ENCODE data around the gene ZNF729. TPM values are rescaled to one million over a fixed set of nuclear protein-coding genes. Genes with fewer than 3 reads are reported as not detected.

ZNF729 gene
- total and polyA plus RNA-seq, 12 donors, result under 0.01 TPM; not detected in 11

DNA sequence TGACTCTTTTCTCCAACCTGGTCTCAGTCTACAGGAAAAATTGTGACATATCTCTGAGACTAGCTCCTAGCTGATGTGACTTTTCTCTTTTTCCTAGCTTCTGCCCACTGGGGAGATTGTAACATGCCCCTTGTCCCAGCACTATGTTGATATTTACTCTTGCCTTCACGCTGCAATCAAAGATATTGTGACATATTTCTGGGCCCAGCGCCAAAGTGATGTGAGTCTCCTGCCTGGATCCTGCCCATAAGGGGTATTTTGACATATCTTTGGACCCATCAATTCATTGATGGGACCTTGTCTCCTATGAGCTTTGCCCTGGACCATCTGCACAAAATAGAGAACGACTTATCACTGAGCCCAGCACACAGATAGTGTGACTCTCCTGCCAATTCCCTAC lies 41.1 kb downstream of the ZNF729 start:
- no peaks in the 10 kb centered on the region for H3K9me3 ChIP-seq (replicated peaks in 1 of 3)
- TF ChIP-seq, protein P1, sequence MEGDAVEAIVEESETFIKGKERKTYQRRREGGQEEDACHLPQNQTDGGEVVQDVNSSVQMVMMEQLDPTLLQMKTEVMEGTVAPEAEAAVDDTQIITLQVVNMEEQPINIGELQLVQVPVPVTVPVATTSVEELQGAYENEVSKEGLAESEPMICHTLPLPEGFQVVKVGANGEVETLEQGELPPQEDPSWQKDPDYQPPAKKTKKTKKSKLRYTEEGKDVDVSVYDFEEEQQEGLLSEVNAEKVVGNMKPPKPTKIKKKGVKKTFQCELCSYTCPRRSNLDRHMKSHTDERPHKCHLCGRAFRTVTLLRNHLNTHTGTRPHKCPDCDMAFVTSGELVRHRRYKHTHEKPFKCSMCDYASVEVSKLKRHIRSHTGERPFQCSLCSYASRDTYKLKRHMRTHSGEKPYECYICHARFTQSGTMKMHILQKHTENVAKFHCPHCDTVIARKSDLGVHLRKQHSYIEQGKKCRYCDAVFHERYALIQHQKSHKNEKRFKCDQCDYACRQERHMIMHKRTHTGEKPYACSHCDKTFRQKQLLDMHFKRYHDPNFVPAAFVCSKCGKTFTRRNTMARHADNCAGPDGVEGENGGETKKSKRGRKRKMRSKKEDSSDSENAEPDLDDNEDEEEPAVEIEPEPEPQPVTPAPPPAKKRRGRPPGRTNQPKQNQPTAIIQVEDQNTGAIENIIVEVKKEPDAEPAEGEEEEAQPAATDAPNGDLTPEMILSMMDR (IDR thresholded peaks at IDR 0.05), result no peak
- no peak for TF ChIP-seq POLR2A (IDR thresholded peaks at IDR 0.05)
- H3K27me3 ChIP-seq, result no peaks in the 10 kb centered on the region
- intact Hi-C loops (cut with DNase I), result no loop called here
- no peaks in the 10 kb centered on the region for H3K4me1 ChIP-seq (replicated peaks in 1 of 2)
- H3K4me3 ChIP-seq, result no peak overlapping the region
- no peak for DNase-seq
- no peaks in the 10 kb centered on the region for H3K36me3 ChIP-seq (replicated peaks in 1 of 2)
- H3K27ac ChIP-seq, result no peak overlapping the region
- 75 to 87% (median 83%) methylated on average over 3 of the region's 3 CpGs for WGBS, 4 donors

DNA sequence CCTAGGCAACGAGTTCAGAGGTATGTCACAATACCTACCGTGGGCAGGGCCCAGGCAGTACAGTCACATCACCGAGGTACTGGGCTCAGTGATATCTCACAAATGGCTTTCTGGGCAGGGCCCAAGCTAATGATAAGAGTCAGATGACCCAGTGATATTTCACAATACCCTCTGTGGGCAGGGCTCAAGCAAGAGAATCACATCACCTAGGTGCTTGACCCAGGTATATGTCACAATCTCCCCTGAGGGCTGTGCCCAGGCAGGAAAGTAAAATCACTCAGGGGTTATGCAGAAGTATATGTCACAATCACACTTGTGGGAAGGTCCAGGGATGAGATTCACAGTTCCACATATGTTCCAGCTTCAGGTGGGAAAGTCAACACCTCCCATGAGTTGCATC lies 45.3 kb downstream of the ZNF729 start:
- 74 to 90% (median 81%) methylated on average over 3 of the region's 3 CpGs for WGBS, 4 donors
- no peaks in the 10 kb centered on the region for H3K36me3 ChIP-seq (replicated peaks in 1 of 2)
- no peak overlapping the region for H3K4me3 ChIP-seq
- no peak overlapping the region for H3K27ac ChIP-seq
- intact Hi-C loops (cut with DNase I), result no loop called here
- no peaks in the 10 kb centered on the region for H3K4me1 ChIP-seq (replicated peaks in 1 of 2)
- H3K9me3 ChIP-seq (replicated peaks in 1 of 3), result no peaks in the 10 kb centered on the region
- no peak for TF ChIP-seq POLR2A (IDR thresholded peaks at IDR 0.05)
- no peaks in the 10 kb centered on the region for H3K27me3 ChIP-seq
- no peak for DNase-seq

DNA sequence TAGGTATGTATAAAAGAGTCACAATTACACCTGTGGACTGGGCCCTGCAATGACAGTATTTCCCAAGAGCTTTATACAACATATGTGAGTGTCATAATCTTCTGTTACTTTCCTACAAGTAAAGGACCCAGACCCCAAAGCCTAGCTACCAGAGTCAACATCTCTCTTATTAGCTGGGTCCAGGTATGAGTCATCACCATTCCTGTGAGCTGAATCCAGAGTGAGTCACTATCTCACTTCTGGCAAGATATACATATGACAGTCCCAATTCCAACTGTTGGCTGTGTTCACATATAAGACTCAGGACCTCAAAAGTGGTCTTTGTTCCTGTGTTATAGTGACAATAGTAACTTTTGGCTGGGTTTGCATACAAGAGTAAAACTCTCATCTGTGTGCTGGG lies 46.7 kb downstream of the ZNF729 start:
- Histone ChIP-seq H3K36me3 (replicated peaks in 1 of 2) (no peaks in the 10 kb centered on the region), H3K27me3 (no peaks in the 10 kb centered on the region), H3K9me3 (replicated peaks in 1 of 3) (no peaks in the 10 kb centered on the region), H3K4me1 (replicated peaks in 1 of 2) (no peaks in the 10 kb centered on the region), H3K27ac (no peak overlapping the region), H3K4me3 (no peak overlapping the region)
- intact Hi-C loops (cut with DNase I), result no loop called here
- no peak for DNase-seq
- TF ChIP-seq, protein P1 (IDR thresholded peaks at IDR 0.05), result no peak
- TF ChIP-seq POLR2A (IDR thresholded peaks at IDR 0.05), result no peak

DNA sequence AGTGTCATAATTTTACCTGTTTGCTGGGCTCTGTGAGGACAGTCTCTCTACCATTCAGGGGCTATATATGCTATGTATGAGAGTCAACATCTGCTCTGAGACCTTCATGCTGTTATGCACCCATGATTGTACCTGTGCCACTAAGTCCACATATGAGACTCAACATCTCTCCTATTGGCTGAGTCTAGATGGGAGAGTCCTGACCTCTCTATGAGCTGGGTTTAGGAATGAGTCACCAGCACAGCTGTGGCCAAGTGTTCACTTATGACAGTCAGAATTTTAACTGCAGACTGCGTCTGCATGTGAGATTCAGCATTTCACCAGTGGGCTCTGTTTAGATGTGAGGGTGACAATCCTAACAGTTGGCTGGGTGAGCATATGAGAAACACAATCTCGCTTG lies 49.5 kb downstream of the ZNF729 start:
- Histone ChIP-seq H3K9me3 (replicated peaks in 1 of 3) (no peaks in the 10 kb centered on the region), H3K4me1 (replicated peaks in 1 of 2) (no peaks in the 10 kb centered on the region), H3K27me3 (no peaks in the 10 kb centered on the region), H3K27ac (no peak overlapping the region), H3K36me3 (replicated peaks in 1 of 2) (no peaks in the 10 kb centered on the region), H3K4me3 (no peak overlapping the region)
- WGBS, 4 donors, result 74 to 81% (median 77%) methylated on average over 2 of the region's 2 CpGs
- TF ChIP-seq, protein P1 (IDR thresholded peaks at IDR 0.05), result no peak
- TF ChIP-seq POLR2A (IDR thresholded peaks at IDR 0.05), result no peak
- intact Hi-C loops (cut with DNase I), result no loop called here
- no peak for DNase-seq

DNA sequence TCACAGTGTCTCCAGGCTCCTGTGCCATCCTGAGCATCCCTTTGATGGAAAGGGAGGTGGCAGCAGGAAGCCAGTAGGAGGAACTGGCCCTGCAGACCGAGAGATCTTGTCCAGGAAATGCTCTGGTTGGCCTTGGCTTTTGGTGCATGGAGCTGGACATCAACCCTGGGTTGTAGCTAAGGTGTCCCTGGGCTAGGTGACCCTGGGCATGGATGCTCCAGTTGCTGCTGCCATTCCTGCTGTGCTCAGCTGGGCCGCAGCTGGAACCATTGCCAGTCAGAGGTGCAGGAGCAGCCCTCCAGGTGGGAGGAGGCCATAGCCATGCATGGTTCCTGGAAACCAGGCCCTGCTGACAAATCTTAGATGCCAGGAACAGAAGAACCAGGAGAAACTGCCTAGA lies 68.4 kb downstream of the ZNF729 start:
- H3K4me1 ChIP-seq (replicated peaks in 1 of 2), result no peaks in the 10 kb centered on the region
- no peaks in the 10 kb centered on the region for H3K9me3 ChIP-seq (replicated peaks in 1 of 3)
- no peak overlapping the region for H3K4me3 ChIP-seq
- no peak for DNase-seq
- intact Hi-C loops (cut with DNase I), result no loop called here
- no peak overlapping the region for H3K27ac ChIP-seq
- no peaks in the 10 kb centered on the region for H3K27me3 ChIP-seq
- no peak for TF ChIP-seq POLR2A (IDR thresholded peaks at IDR 0.05)
- TF ChIP-seq, protein P1 (IDR thresholded peaks at IDR 0.05), result no peak
- 54 to 80% (median 66%) methylated on average over 2 of the region's 2 CpGs for WGBS, 4 donors
- no peaks in the 10 kb centered on the region for H3K36me3 ChIP-seq (replicated peaks in 1 of 2)

Small RNA genes within 50 kb of the gene (small RNA-seq; reads per million reads assigned to genes)
- gene AC011494.1, result 0 reads per million in 2 donors

Other genes with a start within 250 kb of the ZNF729 start
- 1 to 10 TPM in 3 of 9 donors, under 1 TPM in 5, not detected in 1; under 0.01 to 1.7 (median 0.85) TPM for gene ZNF257, start 234.0 kb upstream of the ZNF729 start, total RNA-seq
- under 1 TPM; 0.10 to 0.29 (median 0.24) TPM for gene ZNF257, start 234.0 kb upstream of the ZNF729 start, polyA plus RNA-seq
- 1 to 10 TPM in 1 of 9 donors, under 1 TPM in 8; 0.27 to 1.3 (median 0.52) TPM for gene ZNF676, start 89.5 kb upstream of the ZNF729 start, total RNA-seq
- under 1 TPM; 0.18 to 0.80 (median 0.71) TPM for gene ZNF676, start 89.5 kb upstream of the ZNF729 start, polyA plus RNA-seq
- 1 to 10 TPM in 1 of 9 donors, under 1 TPM in 4, not detected in 4; 0.35 to 4.3 (median 0.92) TPM for gene ZNF98, start 135.9 kb downstream of the ZNF729 start, total RNA-seq
- under 1 TPM in 1 of 3 donors, not detected in 2; 0.37 TPM for gene ZNF98, start 135.9 kb downstream of the ZNF729 start, polyA plus RNA-seq

Data from adrenal gland (tissue), 12 donors.